ENCODE measurements around the gene MORC4. TPM values are rescaled to one million over a fixed set of nuclear protein-coding genes. Genes with fewer than 3 reads are reported as not detected.

MORC4 gene
- total and polyA plus RNA-seq, 10 donors = 1.4 to 7.0 (median 4.8) TPM

DNA sequence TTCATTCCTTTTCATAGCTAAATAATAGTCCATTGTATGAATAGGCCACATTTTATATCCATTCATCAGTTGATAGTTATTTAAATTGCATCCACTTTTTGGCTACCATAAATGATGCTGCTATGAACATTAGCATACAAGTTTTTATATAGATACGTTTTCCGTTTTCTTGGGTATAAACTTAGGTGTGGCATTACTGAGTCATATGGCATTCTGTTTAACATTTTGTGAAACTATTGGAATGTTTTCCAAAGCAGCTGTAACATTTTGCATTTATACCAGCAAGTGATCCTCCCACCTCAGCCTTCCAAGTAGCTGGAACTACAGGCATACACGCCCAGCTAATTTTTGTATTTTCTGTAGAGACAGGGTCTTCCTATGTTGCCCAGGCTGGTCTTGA lies 53.5 kb downstream of the MORC4 start:
- Histone ChIP-seq H3K36me3 (peaks cover 0 to 14% (median 0%) of the 10 kb centered on the region in 6 donors), H3K27ac (no peak overlapping the region), H3K4me3 (no peak overlapping the region), H3K9me3 (no peaks in the 10 kb centered on the region), H3K4me1 (no peaks in the 10 kb centered on the region), H3K27me3 (replicated peaks in 1 of 7) (no peaks in the 10 kb centered on the region)
- TF ChIP-seq POLR2A (IDR thresholded peaks at IDR 0.05) = no peak
- TF ChIP-seq CTCF (IDR thresholded peaks at IDR 0.05 in 8 of 11, conservative IDR thresholded peaks at IDR 0.05 in 3 of 11) = no peak
- no peak for TF ChIP-seq POLR2AphosphoS5 (IDR thresholded peaks at IDR 0.05)
- DNase-seq = no peak
- WGBS, 5 donors = 87 to 97% (median 90%) methylated on average over 3 of the region's 3 CpGs
- intact Hi-C loops (cut with DNase I; ENCODE audit: low total_unique reads) = no loop called here

DNA sequence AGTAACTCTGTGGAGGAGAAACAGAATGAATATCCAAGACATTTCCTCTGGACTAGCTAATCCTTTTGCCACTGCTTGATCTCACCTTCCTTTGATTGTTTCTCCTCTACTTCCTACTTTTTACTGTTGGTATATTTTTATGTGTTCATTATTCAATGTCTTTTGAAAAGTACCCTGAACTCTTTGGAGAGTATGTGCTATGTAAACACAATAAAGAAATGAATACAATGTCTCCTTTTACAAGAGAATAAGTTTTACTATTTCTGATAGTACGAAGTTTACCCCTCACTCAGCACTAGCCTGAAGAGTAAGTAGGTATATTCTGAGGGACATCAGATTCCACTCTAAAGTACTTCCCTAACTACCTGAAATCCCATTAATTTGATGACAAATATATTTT lies 59.9 kb downstream of the MORC4 start:
- Histone ChIP-seq H3K9me3 (no peaks in the 10 kb centered on the region), H3K36me3 (peaks cover 0 to 21% (median 0%) of the 10 kb centered on the region in 6 donors), H3K27ac (no peak overlapping the region), H3K4me1 (no peaks in the 10 kb centered on the region), H3K4me3 (no peak overlapping the region), H3K27me3 (replicated peaks in 1 of 7) (no peaks in the 10 kb centered on the region)
- intact Hi-C loops (cut with DNase I; ENCODE audit: low total_unique reads) = no loop called here
- no peak for TF ChIP-seq POLR2A (IDR thresholded peaks at IDR 0.05)
- no peak for TF ChIP-seq CTCF (IDR thresholded peaks at IDR 0.05 in 8 of 11, conservative IDR thresholded peaks at IDR 0.05 in 3 of 11)
- TF ChIP-seq POLR2AphosphoS5 (IDR thresholded peaks at IDR 0.05) = no peak
- 83 to 100% (median 86%) methylated on average over 1 of the region's 1 CpG for WGBS, 5 donors
- DNase-seq = no peak

DNA sequence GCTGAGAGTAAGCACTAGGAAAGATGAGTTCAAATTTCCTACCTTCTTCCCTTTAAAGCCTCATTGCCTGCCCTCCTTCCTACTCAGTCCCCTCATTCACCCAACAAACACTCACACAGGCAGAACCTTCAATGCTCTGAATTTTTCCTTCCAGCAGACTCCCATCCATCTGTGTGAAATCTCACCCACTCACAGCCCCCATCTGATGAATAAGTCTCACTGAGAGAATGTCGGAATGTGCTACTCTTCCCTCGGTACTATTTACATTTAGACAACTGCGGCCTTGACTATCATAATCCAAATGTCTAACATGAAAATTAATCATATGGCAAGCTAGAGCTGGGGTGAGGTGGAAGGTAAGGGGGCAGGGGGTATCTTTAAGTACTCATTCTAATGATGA lies 60.4 kb downstream of the MORC4 start:
- Histone ChIP-seq H3K27me3 (replicated peaks in 1 of 7) (no peaks in the 10 kb centered on the region), H3K4me3 (no peak overlapping the region), H3K4me1 (no peaks in the 10 kb centered on the region), H3K36me3 (peaks cover 0 to 21% (median 0%) of the 10 kb centered on the region in 6 donors), H3K9me3 (no peaks in the 10 kb centered on the region), H3K27ac (no peak overlapping the region)
- intact Hi-C loops (cut with DNase I; ENCODE audit: low total_unique reads) = no loop called here
- DNase-seq = no peak
- WGBS, 5 donors = 86 to 97% (median 92%) methylated on average over 3 of the region's 3 CpGs
- TF ChIP-seq CTCF (IDR thresholded peaks at IDR 0.05 in 8 of 11, conservative IDR thresholded peaks at IDR 0.05 in 3 of 11) (no peak), POLR2A (IDR thresholded peaks at IDR 0.05) (no peak), POLR2AphosphoS5 (IDR thresholded peaks at IDR 0.05) (no peak)

- peaks cover 0 to 5% (median 0%) of the 10 kb centered on the region in 6 donors for H3K36me3 ChIP-seq
- no peak overlapping the region for H3K4me3 ChIP-seq
- no peak overlapping the region for H3K27ac ChIP-seq
- H3K4me1 ChIP-seq = peaks cover 0 to 8% (median 2%) of the 10 kb centered on the region in 6 donors
- H3K27me3 ChIP-seq (replicated peaks in 1 of 7) = no peaks in the 10 kb centered on the region
- WGBS, 5 donors = 47 to 92% (median 75%) methylated on average over 1 of the region's 1 CpG
- TF ChIP-seq POLR2A (IDR thresholded peaks at IDR 0.05) = no peak
- no peak for TF ChIP-seq CTCF (IDR thresholded peaks at IDR 0.05 in 8 of 11, conservative IDR thresholded peaks at IDR 0.05 in 3 of 11)
- TF ChIP-seq POLR2AphosphoS5 (IDR thresholded peaks at IDR 0.05) = no peak
- no peaks in the 10 kb centered on the region for H3K9me3 ChIP-seq
- intact Hi-C loops (cut with DNase I; ENCODE audit: low total_unique reads) = no loop called here
- DNase-seq = no peak
Measured at GRCh38 chrX:106936246-106936645, 63.8 kb downstream of the MORC4 start.

Measured in spleen (tissue), 11 donors.